Measurements from ENCODE around the gene YAF2.
A peak's percentile ranks its signal among the peaks of the same experiment; 100 is the strongest.

YAF2 gene

DNA sequence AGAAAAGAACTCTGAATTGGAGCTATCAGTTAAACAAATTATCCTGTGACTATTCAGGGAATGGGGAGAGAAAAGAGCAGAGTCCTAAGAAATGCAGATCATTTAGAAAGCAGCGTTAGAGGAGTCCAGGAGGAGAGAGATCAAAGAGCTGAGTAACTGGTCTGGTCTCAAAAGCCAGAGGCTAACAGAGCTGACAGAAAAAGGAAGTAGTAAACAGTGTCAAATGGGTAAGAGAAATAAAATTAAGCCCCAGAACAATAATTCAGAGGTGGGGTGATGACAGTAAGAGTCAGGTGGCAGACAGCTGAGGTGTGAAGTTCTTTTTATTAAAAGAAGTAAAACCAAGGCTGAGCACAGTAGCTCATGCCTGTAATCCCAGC lies 112.7 kb downstream of the YAF2 start:
- peaks cover 85% of the 10 kb centered on the region for H3K79me2 ChIP-seq (ENCODE audit: insufficient read depth, low read length)
- no peaks in the 10 kb centered on the region; the same call in 1 of the 2 replicates for H3K36me3 ChIP-seq (ENCODE audit: insufficient read depth, low read length)
- peak overlapping the region; percentile 52; the same call in 1 of the 2 replicates for H3K4me2 ChIP-seq (ENCODE audit: low read length)
- H3K27me3 ChIP-seq (ENCODE audit: insufficient read depth, low read length) = no peaks in the 10 kb centered on the region
- H4K20me1 ChIP-seq (ENCODE audit: insufficient read depth, low read length) = no peaks in the 10 kb centered on the region
- H3K9me3 ChIP-seq (ENCODE audit: low read length) = no peaks in the 10 kb centered on the region
- no peaks in the 10 kb centered on the region for H3K9me2 ChIP-seq (ENCODE audit: low read depth, low read length)
- no peak overlapping the region for H3K4me3 ChIP-seq (ENCODE audit: low read depth, low read length, poor library complexity, severe bottlenecking)
- no peaks in the 10 kb centered on the region for H3F3A ChIP-seq (ENCODE audit: insufficient read depth, low read length)
- peak overlapping the region; percentile 77 for H3K27ac ChIP-seq (ENCODE audit: low read depth, low read length, poor library complexity, severe bottlenecking)
- TF ChIP-seq, protein P1, sequence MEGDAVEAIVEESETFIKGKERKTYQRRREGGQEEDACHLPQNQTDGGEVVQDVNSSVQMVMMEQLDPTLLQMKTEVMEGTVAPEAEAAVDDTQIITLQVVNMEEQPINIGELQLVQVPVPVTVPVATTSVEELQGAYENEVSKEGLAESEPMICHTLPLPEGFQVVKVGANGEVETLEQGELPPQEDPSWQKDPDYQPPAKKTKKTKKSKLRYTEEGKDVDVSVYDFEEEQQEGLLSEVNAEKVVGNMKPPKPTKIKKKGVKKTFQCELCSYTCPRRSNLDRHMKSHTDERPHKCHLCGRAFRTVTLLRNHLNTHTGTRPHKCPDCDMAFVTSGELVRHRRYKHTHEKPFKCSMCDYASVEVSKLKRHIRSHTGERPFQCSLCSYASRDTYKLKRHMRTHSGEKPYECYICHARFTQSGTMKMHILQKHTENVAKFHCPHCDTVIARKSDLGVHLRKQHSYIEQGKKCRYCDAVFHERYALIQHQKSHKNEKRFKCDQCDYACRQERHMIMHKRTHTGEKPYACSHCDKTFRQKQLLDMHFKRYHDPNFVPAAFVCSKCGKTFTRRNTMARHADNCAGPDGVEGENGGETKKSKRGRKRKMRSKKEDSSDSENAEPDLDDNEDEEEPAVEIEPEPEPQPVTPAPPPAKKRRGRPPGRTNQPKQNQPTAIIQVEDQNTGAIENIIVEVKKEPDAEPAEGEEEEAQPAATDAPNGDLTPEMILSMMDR (IDR thresholded peaks at IDR 0.05; ENCODE audit: low read length) = no peak
- TF ChIP-seq EZH2 (IDR thresholded peaks at IDR 0.05; ENCODE audit: borderline replicate concordance, low read length) = no peak
- H3K4me1 ChIP-seq (ENCODE audit: insufficient read depth, low read length, severe bottlenecking) = peaks cover 31% of the 10 kb centered on the region
- H2AFZ ChIP-seq (ENCODE audit: low read length) = no peak overlapping the region
- H3K9ac ChIP-seq (ENCODE audit: low read length) = peak overlapping the region; percentile 8; the same call in 1 of the 2 replicates

DNA sequence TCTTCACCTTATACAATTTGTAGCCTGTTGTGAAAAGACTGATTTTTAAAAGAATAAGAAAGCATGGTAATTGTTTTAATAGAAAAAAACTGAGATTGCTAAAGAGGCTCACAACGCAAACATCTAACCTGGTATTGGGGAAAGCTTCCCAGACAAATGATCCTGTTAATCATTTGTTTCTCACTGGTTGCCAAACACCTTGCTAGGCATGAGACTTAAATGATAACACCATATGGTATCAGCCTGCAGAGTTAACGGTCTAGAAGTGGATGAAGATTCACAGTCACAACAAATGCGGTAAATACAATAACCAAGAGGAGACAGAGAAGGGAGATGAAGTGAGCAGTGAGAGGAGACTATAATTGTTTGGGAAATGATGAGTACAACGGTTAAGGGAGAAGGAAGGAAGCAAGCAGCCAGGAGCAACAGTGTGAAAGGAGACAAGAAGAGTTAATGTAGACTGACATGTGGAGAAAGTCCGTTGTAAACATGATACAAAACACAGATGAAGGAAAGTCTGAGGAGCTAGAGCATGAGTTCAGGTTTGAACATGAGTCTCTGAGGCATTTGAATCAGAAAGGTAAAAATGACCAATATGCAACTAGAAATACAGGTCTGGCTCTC lies 113.2 kb downstream of the YAF2 start:
- Histone ChIP-seq H3K79me2 (ENCODE audit: insufficient read depth, low read length) (peaks cover 82% of the 10 kb centered on the region), H3K27me3 (ENCODE audit: insufficient read depth, low read length) (no peaks in the 10 kb centered on the region), H3K4me2 (ENCODE audit: low read length) (peak overlapping the region; percentile 52; the same call in 1 of the 2 replicates), H4K20me1 (ENCODE audit: insufficient read depth, low read length) (no peaks in the 10 kb centered on the region), H3K9me2 (ENCODE audit: low read depth, low read length) (no peaks in the 10 kb centered on the region), H3F3A (ENCODE audit: insufficient read depth, low read length) (no peaks in the 10 kb centered on the region), H3K4me1 (ENCODE audit: insufficient read depth, low read length, severe bottlenecking) (peaks cover 29% of the 10 kb centered on the region), H3K4me3 (ENCODE audit: low read depth, low read length, poor library complexity, severe bottlenecking) (no peak overlapping the region), H3K36me3 (ENCODE audit: insufficient read depth, low read length) (no peaks in the 10 kb centered on the region; the same call in 1 of the 2 replicates), H3K27ac (ENCODE audit: low read depth, low read length, poor library complexity, severe bottlenecking) (peak overlapping the region; percentile 77), H3K9me3 (ENCODE audit: low read length) (no peaks in the 10 kb centered on the region), H2AFZ (ENCODE audit: low read length) (no peak overlapping the region), H3K9ac (ENCODE audit: low read length) (peak overlapping the region; percentile 8; the same call in 1 of the 2 replicates)
- no peak for TF ChIP-seq EZH2 (IDR thresholded peaks at IDR 0.05; ENCODE audit: borderline replicate concordance, low read length)
- TF ChIP-seq, protein P1 (IDR thresholded peaks at IDR 0.05; ENCODE audit: low read length) = no peak

GRCh38 chr12:42119085-42119633 lies 118.9 kb downstream of the YAF2 start:
- no peaks in the 10 kb centered on the region for H4K20me1 ChIP-seq (ENCODE audit: insufficient read depth, low read length)
- no peak overlapping the region for H3K4me2 ChIP-seq (ENCODE audit: low read length)
- no peaks in the 10 kb centered on the region for H3F3A ChIP-seq (ENCODE audit: insufficient read depth, low read length)
- no peak overlapping the region for H2AFZ ChIP-seq (ENCODE audit: low read length)
- H3K4me1 ChIP-seq (ENCODE audit: insufficient read depth, low read length, severe bottlenecking) = no peaks in the 10 kb centered on the region
- peaks cover 37% of the 10 kb centered on the region for H3K79me2 ChIP-seq (ENCODE audit: insufficient read depth, low read length)
- H3K9me2 ChIP-seq (ENCODE audit: low read depth, low read length) = no peaks in the 10 kb centered on the region
- H3K9ac ChIP-seq (ENCODE audit: low read length) = no peak overlapping the region
- H3K9me3 ChIP-seq (ENCODE audit: low read length) = no peaks in the 10 kb centered on the region
- no peaks in the 10 kb centered on the region for H3K27me3 ChIP-seq (ENCODE audit: insufficient read depth, low read length)
- no peak overlapping the region for H3K4me3 ChIP-seq (ENCODE audit: low read depth, low read length, poor library complexity, severe bottlenecking)
- no peak for TF ChIP-seq EZH2 (IDR thresholded peaks at IDR 0.05; ENCODE audit: borderline replicate concordance, low read length)
- TF ChIP-seq, protein P1 (IDR thresholded peaks at IDR 0.05; ENCODE audit: low read length) = no peak
- no peak overlapping the region for H3K27ac ChIP-seq (ENCODE audit: low read depth, low read length, poor library complexity, severe bottlenecking)
- peaks cover 26% of the 10 kb centered on the region for H3K36me3 ChIP-seq (ENCODE audit: insufficient read depth, low read length)

Measured in OCI-LY1 (cell line).